ENCODE measurements around the gene CAMKK1.

Gene CAMKK1

DNA sequence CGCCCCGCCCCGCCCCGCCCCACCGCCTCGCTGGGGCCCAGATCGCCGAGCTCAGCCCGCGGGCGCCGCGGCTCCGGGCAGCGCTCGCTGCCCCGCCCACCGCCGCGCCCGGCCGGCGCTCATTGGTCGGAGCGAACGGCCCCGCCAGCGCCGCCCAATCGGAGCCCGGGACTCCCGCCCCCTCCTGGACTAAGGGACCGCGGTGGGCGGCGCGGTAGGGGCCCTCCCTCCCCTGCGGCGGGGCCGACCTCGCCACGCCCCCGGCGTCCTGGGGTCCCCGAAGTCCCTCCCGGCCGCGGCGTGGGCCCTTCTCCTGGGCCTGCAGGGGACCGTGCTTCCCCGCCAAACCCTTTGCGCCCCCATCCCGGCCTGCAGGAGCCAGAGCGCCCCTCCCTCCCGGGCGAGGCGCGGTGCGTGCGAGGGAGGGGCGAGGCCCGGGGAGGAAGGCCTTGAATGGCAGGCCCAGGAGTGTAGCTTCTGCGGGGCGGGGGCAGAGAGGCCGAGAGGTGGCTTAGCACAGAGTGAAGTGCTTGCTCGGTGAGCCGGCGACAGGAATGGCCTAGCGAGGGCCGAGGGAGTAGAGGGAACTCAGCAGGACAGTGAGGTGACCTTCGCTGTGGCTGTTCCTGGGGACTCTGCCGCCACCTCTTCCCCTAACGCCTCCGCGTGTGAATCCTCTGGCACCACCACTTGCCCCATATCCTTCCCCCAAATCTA, at the start of gene CAMKK1:
Gene CAMKK1, minus strand, starts transcription at position 51 of the 717 bp plus-strand sequence. CDS start 7,366 bp downstream, outside the sequence.
- TF ChIP-seq, protein P1, sequence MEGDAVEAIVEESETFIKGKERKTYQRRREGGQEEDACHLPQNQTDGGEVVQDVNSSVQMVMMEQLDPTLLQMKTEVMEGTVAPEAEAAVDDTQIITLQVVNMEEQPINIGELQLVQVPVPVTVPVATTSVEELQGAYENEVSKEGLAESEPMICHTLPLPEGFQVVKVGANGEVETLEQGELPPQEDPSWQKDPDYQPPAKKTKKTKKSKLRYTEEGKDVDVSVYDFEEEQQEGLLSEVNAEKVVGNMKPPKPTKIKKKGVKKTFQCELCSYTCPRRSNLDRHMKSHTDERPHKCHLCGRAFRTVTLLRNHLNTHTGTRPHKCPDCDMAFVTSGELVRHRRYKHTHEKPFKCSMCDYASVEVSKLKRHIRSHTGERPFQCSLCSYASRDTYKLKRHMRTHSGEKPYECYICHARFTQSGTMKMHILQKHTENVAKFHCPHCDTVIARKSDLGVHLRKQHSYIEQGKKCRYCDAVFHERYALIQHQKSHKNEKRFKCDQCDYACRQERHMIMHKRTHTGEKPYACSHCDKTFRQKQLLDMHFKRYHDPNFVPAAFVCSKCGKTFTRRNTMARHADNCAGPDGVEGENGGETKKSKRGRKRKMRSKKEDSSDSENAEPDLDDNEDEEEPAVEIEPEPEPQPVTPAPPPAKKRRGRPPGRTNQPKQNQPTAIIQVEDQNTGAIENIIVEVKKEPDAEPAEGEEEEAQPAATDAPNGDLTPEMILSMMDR (IDR thresholded peaks at IDR 0.05) = no peak

DNA sequence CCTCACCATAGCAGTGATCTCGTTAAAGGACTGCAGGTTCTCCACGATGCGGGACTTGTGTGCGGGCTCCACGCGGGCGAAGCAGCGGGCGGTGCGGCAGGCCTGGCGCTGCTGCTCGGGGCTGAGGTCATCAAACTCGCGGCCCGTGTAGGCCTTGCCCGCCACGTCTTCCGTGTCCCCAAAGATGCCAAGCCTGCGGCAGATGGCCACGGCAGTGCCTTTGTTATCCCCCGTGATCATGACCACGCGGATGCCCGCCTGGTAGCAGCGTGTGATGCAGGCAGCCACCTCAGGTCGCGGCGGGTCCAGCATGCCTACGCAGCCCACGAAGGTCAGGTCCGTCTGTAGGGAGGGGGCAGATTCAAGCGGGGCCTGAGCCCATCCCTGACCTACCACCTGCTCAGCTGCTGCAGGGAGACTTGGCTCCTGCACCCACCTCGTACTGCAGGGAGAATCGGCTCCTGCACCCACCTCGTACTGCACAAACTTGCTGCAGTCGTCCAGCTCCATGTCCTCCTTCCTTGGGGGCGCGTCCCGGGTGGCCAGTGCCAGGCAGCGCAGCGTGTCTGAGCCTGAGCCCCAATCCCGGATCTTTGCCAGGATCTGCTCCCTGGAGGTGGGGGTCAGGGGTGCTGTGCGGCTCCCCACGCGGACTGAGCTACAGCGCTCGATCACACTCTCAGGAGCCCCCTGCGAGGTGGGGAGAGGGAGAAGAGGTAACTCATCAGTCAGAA, 48.3 kb upstream of the CAMKK1 start:
- TF ChIP-seq, protein P1 (IDR thresholded peaks at IDR 0.05) = no peak

DNA sequence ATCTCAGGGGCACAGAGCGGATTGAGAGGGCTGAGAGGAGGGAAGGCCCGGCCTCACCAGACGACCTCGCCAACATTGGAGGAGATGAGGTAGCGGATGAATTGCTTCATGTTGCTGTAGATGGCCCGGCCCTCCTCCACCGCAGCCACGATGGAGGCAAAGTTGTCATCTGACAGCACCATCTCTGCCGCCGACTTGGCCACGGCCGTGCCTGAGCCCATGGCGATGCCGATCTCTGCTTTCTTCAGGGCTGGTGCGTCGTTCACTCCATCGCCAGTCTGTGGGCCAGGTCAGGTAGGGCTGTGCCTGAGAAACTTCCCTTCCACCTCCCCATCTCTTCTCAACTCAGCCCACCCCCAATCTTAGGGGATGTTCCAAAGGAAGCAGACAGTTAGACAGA, 44.5 kb upstream of the CAMKK1 start:
- TF ChIP-seq, protein P1 (IDR thresholded peaks at IDR 0.05) = no peak

DNA sequence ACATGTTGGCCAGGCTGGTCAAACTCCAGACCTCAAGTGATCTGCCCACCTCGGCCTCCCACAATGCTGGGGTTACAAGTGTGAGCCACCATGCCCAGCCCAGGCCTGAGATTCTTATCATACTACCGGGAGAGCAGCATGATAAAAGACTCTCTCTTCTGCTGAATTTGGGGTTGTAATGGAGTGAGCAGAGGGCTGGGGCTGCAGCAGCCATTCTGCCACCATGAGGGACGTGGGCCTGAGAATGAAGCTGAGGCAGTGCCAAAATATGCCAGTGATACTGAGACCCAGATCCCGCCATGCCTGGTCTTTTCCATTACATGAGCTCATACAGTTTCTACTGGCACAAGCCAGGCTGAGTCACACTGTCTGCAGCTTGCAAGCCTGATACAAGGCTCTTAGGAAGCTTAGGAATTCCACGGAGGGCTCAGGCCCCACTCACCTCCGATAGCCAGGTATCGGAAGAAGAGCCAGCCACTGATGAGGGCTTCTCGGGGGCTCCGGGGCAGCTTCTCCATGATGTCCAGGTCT, 43.0 kb upstream of the CAMKK1 start:
- TF ChIP-seq, protein P1 (IDR thresholded peaks at IDR 0.05) = no peak

DNA sequence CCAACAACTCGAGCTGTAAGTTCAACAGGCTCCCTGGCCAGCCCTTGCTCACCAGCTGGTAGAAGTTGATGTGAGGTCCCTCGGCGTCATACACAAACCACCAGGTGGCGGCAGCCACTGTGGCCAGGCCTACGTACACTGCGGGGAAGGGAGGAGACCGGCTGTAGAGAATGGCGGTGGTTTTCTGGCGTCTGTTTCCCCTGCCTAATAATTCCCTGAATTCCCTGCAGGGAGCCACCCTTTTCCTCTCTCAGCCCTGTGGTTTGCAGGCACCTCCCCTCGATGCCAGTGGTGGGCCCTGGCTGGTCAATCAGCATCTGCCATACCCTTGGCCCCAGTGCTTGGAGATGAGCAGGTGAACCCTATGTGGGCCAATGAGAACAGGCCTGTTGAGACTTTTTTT, 42.3 kb upstream of the CAMKK1 start:
- TF ChIP-seq, protein P1 (IDR thresholded peaks at IDR 0.05) = peak; percentile 52

DNA sequence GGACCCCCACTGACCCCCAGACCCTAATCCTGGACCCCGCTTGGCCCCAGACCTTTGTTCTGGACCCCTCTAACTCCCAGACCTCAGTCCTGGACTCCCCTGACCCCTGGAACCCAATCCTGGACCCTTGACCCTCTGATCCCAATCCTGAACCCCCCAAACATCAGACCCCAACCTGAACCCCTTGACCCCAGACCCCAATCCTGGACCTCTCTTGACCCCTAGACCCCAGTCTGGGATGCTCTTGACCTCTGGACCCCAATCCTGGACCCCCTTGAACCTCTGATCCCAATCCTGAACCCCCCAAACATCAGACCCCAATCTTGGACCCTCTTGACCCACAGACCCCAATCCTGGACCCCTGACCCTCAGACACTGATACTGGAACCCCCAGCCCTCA, 36.9 kb upstream of the CAMKK1 start:
- TF ChIP-seq, protein P1 (IDR thresholded peaks at IDR 0.05) = no peak

DNA sequence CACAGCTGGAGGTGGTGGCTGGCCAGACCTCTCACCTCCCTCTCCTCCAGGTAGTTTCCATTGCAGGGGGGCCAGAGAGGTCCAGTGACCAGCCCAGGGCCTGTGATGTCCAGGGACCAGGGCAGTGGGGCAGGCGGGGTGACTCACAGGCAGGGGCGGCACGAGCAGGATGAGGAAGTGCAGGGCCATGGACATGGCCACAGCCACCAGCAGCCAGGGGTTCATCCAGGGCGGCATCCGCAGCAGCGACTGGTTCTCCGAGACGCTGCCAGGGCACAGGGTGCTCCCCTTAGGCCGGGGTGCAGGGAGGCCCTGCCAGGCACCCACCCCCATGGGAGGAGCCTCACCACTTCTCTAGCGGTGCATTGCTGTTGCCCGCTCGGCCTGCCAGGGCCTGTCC, 36.3 kb upstream of the CAMKK1 start:
- TF ChIP-seq, protein P1 (IDR thresholded peaks at IDR 0.05) = no peak
